PFSK-1 (cell line): ENCODE measurements around the gene MYO1D. TPM values are rescaled to one million over a fixed set of nuclear protein-coding genes. Genes with fewer than 3 reads are reported as not detected.

Source experiments
- FOXP2 ChIP-seq: optimal IDR thresholded peaks from 2 replicates; pipeline ENCODE3; 2011; ENCODE audit warnings: borderline replicate concordance, control low read depth, inconsistent platforms; ENCODE audit not compliant: insufficient read depth; ENCODE audit errors: extremely low read length, extremely low read depth
- POLR2AphosphoS5 ChIP-seq: IDR thresholded peaks from 2 replicates; pipeline ENCODE4 v1.6.1; 2012; ENCODE audit warnings: low read depth, mild to moderate bottlenecking, control low read depth, low read length, moderate library complexity
- SIN3A ChIP-seq: IDR thresholded peaks from 2 replicates; pipeline ENCODE4 v1.6.1; 2012; ENCODE audit warnings: mild to moderate bottlenecking, low read length, moderate library complexity, borderline replicate concordance; ENCODE audit not compliant: insufficient read depth
- TAF1 ChIP-seq: IDR thresholded peaks from 2 replicates; pipeline ENCODE4 v1.6.1; 2012; ENCODE audit warnings: low read length, control low read depth, borderline replicate concordance; ENCODE audit not compliant: insufficient read depth
- polyA plus RNA-seq: library from polyadenylated mRNA; unstranded; fragments of >200 nt; gene quantifications from one replicate; pipeline ENCODE4 v1.2.1, GENCODE V29; 2012; ENCODE audit warnings: low read depth, missing spikeins; ENCODE audit not compliant: insufficient read length
- TF ChIP-seq, protein P1 (sequence below), 2 experiments: IDR thresholded peaks; 2 replicates each; pipeline versions ENCODE4 v1.6.1 to v1.8.0; 2011 to 2012; ENCODE audit warnings: low read depth in 2 of 2, low read length in 2 of 2, control low read depth in 1 of 2, inconsistent platforms in 1 of 2, mild to moderate bottlenecking in 1 of 2, moderate library complexity in 1 of 2; ENCODE audit not compliant: insufficient read depth in 1 of 2

Gene MYO1D
- polyA plus RNA-seq: 1.6 TPM

GRCh38 chr17:32876417-32877163, at the start of gene MYO1D:
Gene MYO1D (minus strand): TSS chr17:32877124. CDS start chr17:32876872, 252 bp downstream.
- TF ChIP-seq SIN3A (no peak), FOXP2 (no peak), POLR2AphosphoS5 (no peak), TAF1 (no peak)
- TF ChIP-seq, protein P1, sequence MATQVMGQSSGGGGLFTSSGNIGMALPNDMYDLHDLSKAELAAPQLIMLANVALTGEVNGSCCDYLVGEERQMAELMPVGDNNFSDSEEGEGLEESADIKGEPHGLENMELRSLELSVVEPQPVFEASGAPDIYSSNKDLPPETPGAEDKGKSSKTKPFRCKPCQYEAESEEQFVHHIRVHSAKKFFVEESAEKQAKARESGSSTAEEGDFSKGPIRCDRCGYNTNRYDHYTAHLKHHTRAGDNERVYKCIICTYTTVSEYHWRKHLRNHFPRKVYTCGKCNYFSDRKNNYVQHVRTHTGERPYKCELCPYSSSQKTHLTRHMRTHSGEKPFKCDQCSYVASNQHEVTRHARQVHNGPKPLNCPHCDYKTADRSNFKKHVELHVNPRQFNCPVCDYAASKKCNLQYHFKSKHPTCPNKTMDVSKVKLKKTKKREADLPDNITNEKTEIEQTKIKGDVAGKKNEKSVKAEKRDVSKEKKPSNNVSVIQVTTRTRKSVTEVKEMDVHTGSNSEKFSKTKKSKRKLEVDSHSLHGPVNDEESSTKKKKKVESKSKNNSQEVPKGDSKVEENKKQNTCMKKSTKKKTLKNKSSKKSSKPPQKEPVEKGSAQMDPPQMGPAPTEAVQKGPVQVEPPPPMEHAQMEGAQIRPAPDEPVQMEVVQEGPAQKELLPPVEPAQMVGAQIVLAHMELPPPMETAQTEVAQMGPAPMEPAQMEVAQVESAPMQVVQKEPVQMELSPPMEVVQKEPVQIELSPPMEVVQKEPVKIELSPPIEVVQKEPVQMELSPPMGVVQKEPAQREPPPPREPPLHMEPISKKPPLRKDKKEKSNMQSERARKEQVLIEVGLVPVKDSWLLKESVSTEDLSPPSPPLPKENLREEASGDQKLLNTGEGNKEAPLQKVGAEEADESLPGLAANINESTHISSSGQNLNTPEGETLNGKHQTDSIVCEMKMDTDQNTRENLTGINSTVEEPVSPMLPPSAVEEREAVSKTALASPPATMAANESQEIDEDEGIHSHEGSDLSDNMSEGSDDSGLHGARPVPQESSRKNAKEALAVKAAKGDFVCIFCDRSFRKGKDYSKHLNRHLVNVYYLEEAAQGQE (IDR thresholded peaks at IDR 0.05; ENCODE audit: insufficient read depth in 1 of 2, low read depth in 2 of 2, low read length in 2 of 2): no peak

DNA sequence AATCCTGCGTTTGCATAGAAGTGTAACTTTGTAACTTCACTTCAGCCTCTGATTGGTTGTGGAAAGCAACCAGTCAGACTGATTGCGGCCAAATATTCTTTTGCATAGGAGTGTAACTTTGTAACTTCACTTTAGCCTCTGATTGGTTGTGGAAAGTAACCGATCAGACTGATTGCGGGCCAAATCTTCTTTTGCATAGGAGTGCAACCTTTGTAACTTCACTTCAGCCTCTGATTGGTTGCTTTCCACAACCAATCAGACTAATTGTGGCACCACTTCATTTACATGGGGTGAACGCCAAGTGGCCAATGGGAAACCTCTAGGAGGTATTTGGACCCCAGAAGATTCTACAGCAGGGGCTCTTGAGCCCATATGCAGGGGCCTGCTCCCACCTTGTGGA, 49.3 kb upstream of the MYO1D start:
- TF ChIP-seq TAF1 (no peak), POLR2AphosphoS5 (no peak), SIN3A (no peak), FOXP2 (no peak)
- TF ChIP-seq, protein P1 (IDR thresholded peaks at IDR 0.05; ENCODE audit: insufficient read depth in 1 of 2, low read depth in 2 of 2, low read length in 2 of 2): no peak

DNA sequence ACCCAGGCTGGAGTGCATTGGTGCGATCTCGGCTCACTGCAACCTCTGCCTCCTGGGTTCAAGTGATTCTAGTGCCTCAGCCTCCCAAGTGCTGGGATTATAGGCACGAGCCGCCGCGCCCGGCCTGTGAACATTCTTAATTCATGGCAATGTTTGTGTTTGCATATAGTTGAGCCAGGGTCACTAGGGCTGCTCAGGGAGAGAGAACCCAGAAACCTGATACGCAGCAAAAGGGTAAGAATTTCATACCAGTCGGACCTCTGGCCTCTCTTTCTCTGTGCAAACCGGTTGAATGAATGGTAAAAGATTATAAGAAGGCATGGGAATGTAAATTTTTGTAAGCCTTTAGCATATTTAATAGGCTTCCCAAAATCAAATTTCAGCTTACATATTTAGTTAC, 44.1 kb upstream of the MYO1D start:
- TF ChIP-seq FOXP2 (no peak), TAF1 (no peak), POLR2AphosphoS5 (no peak), SIN3A (no peak)
- TF ChIP-seq, protein P1 (IDR thresholded peaks at IDR 0.05; ENCODE audit: insufficient read depth in 1 of 2, low read depth in 2 of 2, low read length in 2 of 2): no peak

DNA sequence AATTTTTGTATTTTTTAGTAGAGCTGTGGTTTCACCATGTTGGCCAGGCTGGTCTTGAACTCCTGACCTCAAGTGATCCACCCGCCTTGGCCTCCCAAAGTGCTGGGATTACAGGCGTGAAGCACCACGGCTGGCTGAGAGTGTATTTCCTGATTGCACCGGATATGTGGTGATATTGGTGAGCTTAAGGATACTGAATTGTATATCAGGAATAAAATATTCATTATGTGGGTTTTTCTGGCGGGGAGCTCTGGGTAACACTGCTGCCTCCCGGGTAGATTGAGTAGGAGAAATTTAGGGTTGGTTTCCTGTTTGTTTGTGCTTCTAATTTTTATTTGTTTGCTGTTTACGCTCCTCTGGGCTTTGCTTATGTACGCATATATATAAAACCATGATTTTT, 43.4 kb upstream of the MYO1D start:
- TF ChIP-seq, protein P1 (IDR thresholded peaks at IDR 0.05; ENCODE audit: insufficient read depth in 1 of 2, low read depth in 2 of 2, low read length in 2 of 2): no peak
- TF ChIP-seq FOXP2 (no peak), POLR2AphosphoS5 (no peak), SIN3A (no peak), TAF1 (no peak)

- TF ChIP-seq, protein P1 (IDR thresholded peaks at IDR 0.05; ENCODE audit: insufficient read depth in 1 of 2, low read depth in 2 of 2, low read length in 2 of 2): no peak
- TF ChIP-seq SIN3A (no peak), FOXP2 (no peak), TAF1 (no peak), POLR2AphosphoS5 (no peak)
These were observed 40.9 kb upstream of the MYO1D start for GRCh38 chr17:32917842-32918241.
